ENCODE results near the gene SRPRB. TPM values are rescaled to one million over a fixed set of nuclear protein-coding genes. Genes with fewer than 3 reads are reported as not detected.

Gene SRPRB
- total RNA-seq, 1 experiment from 2014 or later = 54.8 TPM

- H3K79me1 ChIP-seq (ENCODE audit: insufficient read depth, low read depth, low read length, poor library complexity, severe bottlenecking) = no peaks in the 10 kb centered on the region
- H3K27me3 Mint-ChIP-seq (ENCODE audit: low read depth) = peaks cover 17% of the 10 kb centered on the region
- no peaks in the 10 kb centered on the region for H3K23me2 ChIP-seq (ENCODE audit: insufficient read length, low read depth, low read length, poor library complexity, severe bottlenecking)
- H4K5ac ChIP-seq (ENCODE audit: insufficient read length, low read depth, low read length) = no peak overlapping the region
- WGBS (ENCODE audit: extremely low coverage, insufficient read length, low lambda C conversion rate) = no CpG with 5 or more reads among the region's 6 CpGs
- no peak overlapping the region for H4K91ac ChIP-seq (ENCODE audit: insufficient read length, low read depth, low read length)
- H3K4ac ChIP-seq (ENCODE audit: low read depth, low read length) = no peak overlapping the region
- no peaks in the 10 kb centered on the region for H3K36me3 Mint-ChIP-seq (ENCODE audit: insufficient read depth in 1 of 3, low read depth in 3 of 3)
- H3K23ac ChIP-seq (ENCODE audit: insufficient read length, low read depth, low read length) = no peak overlapping the region
- no peak overlapping the region for H3K4me3 Mint-ChIP-seq
- H2BK5ac ChIP-seq (ENCODE audit: insufficient read length, low read length) = no peak overlapping the region
- no peak overlapping the region for H2BK12ac ChIP-seq (ENCODE audit: insufficient read length, low read depth, low read length)
- H2AK5ac ChIP-seq (ENCODE audit: insufficient read length, low read length) = no peak overlapping the region
- no peak overlapping the region for H3K27ac Mint-ChIP-seq
- H3K4me2 ChIP-seq (ENCODE audit: insufficient read depth, insufficient read length, low read length) = no peak overlapping the region
- H3K18ac ChIP-seq (ENCODE audit: insufficient read length, low read depth, low read length) = no peak overlapping the region
- peaks cover 25 to 26% of the 10 kb centered on the region in 2 experiments for H3K4me1 Mint-ChIP-seq
- H2AFZ ChIP-seq (ENCODE audit: low read length) = no peak overlapping the region
- no peak overlapping the region for H3T11ph ChIP-seq (ENCODE audit: low read length)
- H3K79me2 ChIP-seq (ENCODE audit: insufficient read depth, low read length) = no peaks in the 10 kb centered on the region
- DNase-seq = no peak
- no peaks in the 10 kb centered on the region for H3K9me3 ChIP-seq (ENCODE audit: control insufficient read depth, low read depth, low read length)
- TF ChIP-seq CTCF (conservative IDR thresholded peaks at IDR 0.05) = no peak
- no peak overlapping the region for H3K14ac ChIP-seq (ENCODE audit: insufficient read depth, low read length)
- H2BK20ac ChIP-seq (ENCODE audit: low read depth, low read length, poor library complexity, severe bottlenecking) = no peak overlapping the region
- no peak overlapping the region for H3K56ac ChIP-seq (ENCODE audit: insufficient read length, low read depth, low read length)
- H2BK120ac ChIP-seq (ENCODE audit: low read depth, low read length, poor library complexity, severe bottlenecking) = no peak overlapping the region
- no peaks in the 10 kb centered on the region for H3K9me3 Mint-ChIP-seq
- no peaks in the 10 kb centered on the region for H3K27me3 ChIP-seq (ENCODE audit: insufficient read depth, low read length)
- no peaks in the 10 kb centered on the region for H4K20me1 ChIP-seq (ENCODE audit: control insufficient read depth, insufficient read depth, insufficient read length)
- no peak overlapping the region for H2BK15ac ChIP-seq (ENCODE audit: low read depth, low read length)
- no peak overlapping the region for H3K27ac ChIP-seq (ENCODE audit: insufficient read length, low read depth, low read length)
- no peak overlapping the region for H4K8ac ChIP-seq (replicated peaks; ENCODE audit: insufficient read length, low read depth, low read length)
- no peaks in the 10 kb centered on the region for H3K4me1 ChIP-seq (ENCODE audit: insufficient read depth, low read length)
- no peak overlapping the region for H3K9ac ChIP-seq (ENCODE audit: extremely low read depth, insufficient read length, low read length)
Observed at GRCh38 chr3:133761605-133762484, 43.8 kb upstream of the SRPRB start.
